Ishikawa (cell line): Measurements from ENCODE around the gene PPP3R1.

Source experiments
- CEBPB ChIP-seq: IDR thresholded peaks from 2 replicates; pipeline ENCODE4 v1.6.1; 2012
- CREB1 ChIP-seq: IDR thresholded peaks from 2 replicates; pipeline ENCODE4 v1.6.1; 2012; ENCODE audit warnings: low read depth
- EGR1 ChIP-seq: IDR thresholded peaks from 2 replicates; pipeline ENCODE4 v1.6.1; 2012
- EP300 ChIP-seq: IDR thresholded peaks from 2 replicates; pipeline ENCODE4 v1.6.1; 2012; ENCODE audit warnings: borderline replicate concordance
- FOXM1 ChIP-seq: IDR thresholded peaks from 2 replicates; pipeline ENCODE4 v1.6.1; 2012; ENCODE audit warnings: low read depth, borderline replicate concordance
- MAX ChIP-seq: IDR thresholded peaks from 2 replicates; pipeline ENCODE4 v1.6.1; 2012
- NFIC ChIP-seq: IDR thresholded peaks from 2 replicates; pipeline ENCODE4 v1.6.1; 2012
- RAD21 ChIP-seq: IDR thresholded peaks from 2 replicates; pipeline ENCODE4 v1.6.1; 2012; ENCODE audit warnings: low read depth
- REST ChIP-seq: IDR thresholded peaks from 2 replicates; pipeline ENCODE4 v1.6.1; 2012; ENCODE audit warnings: low read depth, mild to moderate bottlenecking
- TAF1 ChIP-seq: IDR thresholded peaks from 2 replicates; pipeline ENCODE4 v1.6.1; 2012; ENCODE audit warnings: low read depth, mild to moderate bottlenecking
- TCF12 ChIP-seq: IDR thresholded peaks from 2 replicates; pipeline ENCODE4 v1.6.1; 2012; ENCODE audit warnings: low read depth
- TEAD4 ChIP-seq: IDR thresholded peaks from 2 replicates; pipeline ENCODE4 v1.6.1; 2012
- USF1 ChIP-seq: IDR thresholded peaks from 2 replicates; pipeline ENCODE4 v1.6.1; 2012
- YY1 ChIP-seq: IDR thresholded peaks from 2 replicates; pipeline ENCODE4 v1.6.1; 2012; ENCODE audit warnings: low read depth
- ZBTB7A ChIP-seq: IDR thresholded peaks from 2 replicates; pipeline ENCODE4 v1.6.1; 2012; ENCODE audit warnings: low read depth

Gene PPP3R1

GRCh38 chr2:68171684-68172083, 80.6 kb downstream of the PPP3R1 start:
- TF ChIP-seq EP300 = no peak
- no peak for TF ChIP-seq CREB1
- no peak for TF ChIP-seq REST
- TF ChIP-seq CEBPB = no peak
- no peak for TF ChIP-seq EGR1
- no peak for TF ChIP-seq ZBTB7A
- TF ChIP-seq NFIC = no peak
- TF ChIP-seq USF1 = no peak
- no peak for TF ChIP-seq YY1
- TF ChIP-seq TCF12 = no peak
- TF ChIP-seq RAD21 = no peak
- TF ChIP-seq MAX = no peak
- TF ChIP-seq TAF1 = no peak
- no peak for TF ChIP-seq FOXM1
- TF ChIP-seq TEAD4 = no peak

GRCh38 chr2:68171146-68171545, 81.2 kb downstream of the PPP3R1 start:
- TF ChIP-seq CREB1 = no peak
- TF ChIP-seq ZBTB7A = no peak
- TF ChIP-seq MAX = no peak
- TF ChIP-seq YY1 = no peak
- TF ChIP-seq TCF12 = no peak
- TF ChIP-seq EP300 = no peak
- no peak for TF ChIP-seq REST
- no peak for TF ChIP-seq TAF1
- TF ChIP-seq EGR1 = no peak
- TF ChIP-seq RAD21 = no peak
- no peak for TF ChIP-seq CEBPB
- no peak for TF ChIP-seq FOXM1
- TF ChIP-seq USF1 = no peak
- no peak for TF ChIP-seq NFIC
- TF ChIP-seq TEAD4 = no peak

- TF ChIP-seq TAF1 = no peak
Measured at GRCh38 chr2:68169308-68169707, 83.0 kb downstream of the PPP3R1 start.

GRCh38 chr2:68167186-68167585, 85.1 kb downstream of the PPP3R1 start:
- TF ChIP-seq TAF1 (no peak), REST (no peak)

- TF ChIP-seq MAX (no peak), USF1 (no peak), FOXM1 (no peak), CREB1 (no peak)
Measured at GRCh38 chr2:68163641-68164040, 88.7 kb downstream of the PPP3R1 start.
